Body of pancreas (tissue), 4 donors: Measurements from ENCODE around the gene GNMT. TPM values are rescaled to one million over a fixed set of nuclear protein-coding genes. Genes with fewer than 3 reads are reported as not detected.
A peak's percentile ranks its signal among the peaks of the same experiment; 100 is the strongest.

ENCODE experiments used
- ATAC-seq: fragments of 150-250 bp; one replicate; pipeline ENCODE4 v1.9.1; 2016
- DNase-seq, 4 donors: peaks; one replicate each; pipeline ENCODE4 v3.0.0-alpha.2; 2019
- H3K27ac ChIP-seq, 4 donors: fragments of 200-600 bp; sonication (generic); 1 replicate in 3 of 4; 2 replicates in 1 of 4; pipeline versions ENCODE4 v1.5.1 to v1.6.1; 2016 to 2019; ENCODE audit warnings: mild to moderate bottlenecking in 1 of 4, mixed read lengths in 1 of 4, moderate library complexity in 1 of 4
- H3K27me3 ChIP-seq, 2 donors: fragments of 200-600 bp; sonication (generic); one replicate each; pipeline ENCODE4 v1.6.0; 2016; ENCODE audit warnings: mild to moderate bottlenecking in 1 of 2
- H3K36me3 ChIP-seq, 2 donors: fragments of 200-600 bp; sonication (generic); replicated peaks in 1 of 2; 2 replicates each; pipeline ENCODE4 v1.5.1; 2016; ENCODE audit warnings: low read depth in 2 of 2; ENCODE audit not compliant: insufficient read depth in 1 of 2
- H3K4me1 ChIP-seq: fragments of 200-600 bp; sonication (generic); one replicate; pipeline ENCODE4 v1.6.0; 2016
- H3K4me3 ChIP-seq, 2 donors: fragments of 200-600 bp; sonication (generic); 1 replicate in 1 of 2; 2 replicates in 1 of 2; pipeline ENCODE4 v1.5.1; 2016 to 2019
- H3K9me3 ChIP-seq, 3 donors: fragments of 200-600 bp; sonication (generic); 1 replicate in 2 of 3; 2 replicates in 1 of 3; pipeline ENCODE4 v1.5.1; 2016
- POLR2A ChIP-seq, 3 donors: fragments of 450-650 bp; IDR thresholded peaks; one replicate each; pipeline ENCODE4 v1.6.1; 2016; ENCODE audit warnings: antibody characterized with exemption in 3 of 3, mild to moderate bottlenecking in 2 of 3
- WGBS, 2 donors: methylation state at CpG; one replicate each; pipeline ENCODE4 v1.1.5; 2017; 5-methylcytosine and 5-hydroxymethylcytosine counted together
- intact Hi-C: fragments of 100-400 bp; cut with DNase I; formaldehyde crosslinking; loops from one replicate; pipeline ENCODE4 v1.15.1; 2023
- total RNA-seq, 2 donors: library from RNA; depleted of rRNA; stranded (reverse); fragments of >200 nt; gene quantifications; one replicate each; pipeline ENCODE4 v1.1.0, GENCODE V29; 2016
- TF ChIP-seq, protein P1 (sequence below), 7 experiments: fragments of 450-650 bp in 4 of 7; fragments of 200-600 bp in 3 of 7; sonication (generic) in 3 of 7; IDR thresholded peaks; one replicate each; pipeline ENCODE4 v1.5.1; 2016 to 2019; ENCODE audit warnings: antibody characterized with exemption in 7 of 7

Gene GNMT
- total RNA-seq, 2 donors from 2014 or later = 67.2 to 630 TPM

DNA sequence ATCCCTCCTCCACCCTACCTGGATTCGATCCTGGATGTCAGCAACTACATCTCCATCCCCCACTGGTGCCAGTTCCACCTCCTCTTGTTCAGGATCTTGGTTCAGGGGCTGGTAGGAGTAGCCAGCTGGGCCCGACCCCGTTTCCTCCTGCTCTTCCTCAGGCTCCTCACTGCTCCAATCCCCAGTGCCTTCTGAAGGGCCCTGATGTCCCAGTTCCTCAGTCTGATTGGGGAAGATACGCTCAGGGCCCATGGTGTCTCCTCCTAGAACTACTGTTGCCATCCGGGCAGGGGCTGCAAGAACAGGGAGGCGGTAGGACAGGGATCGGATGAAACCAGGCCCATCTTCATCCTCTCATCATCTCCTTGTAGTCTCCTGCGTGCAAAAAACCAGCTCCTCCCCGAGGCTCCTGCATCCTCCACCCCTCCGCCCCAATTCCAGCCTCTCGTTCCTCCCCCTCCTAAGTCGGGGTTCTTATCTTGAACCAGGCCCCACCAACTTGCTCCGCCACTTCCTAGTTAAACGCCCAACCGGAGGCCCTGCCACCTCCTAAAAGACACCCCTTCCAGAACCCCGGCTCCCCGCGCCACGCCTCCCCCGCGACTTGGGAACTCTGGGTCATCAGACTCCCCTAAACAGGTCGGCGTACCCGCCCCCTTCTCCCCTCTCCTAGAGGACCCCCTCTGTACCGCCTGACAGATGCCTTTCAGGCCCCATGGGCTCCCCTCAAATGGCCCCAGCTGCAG is 52.7 kb downstream of the GNMT start:
- H3K36me3 ChIP-seq = peaks cover 0 to 7% of the 10 kb centered on the region in 2 donors

More for the DNA sequence above, 52.7 kb downstream of the GNMT start:
- WGBS, 2 donors = 2 to 3% methylated on average over 23 to 25 of the region's 25 CpGs
- intact Hi-C loops = no loop called here
- peak overlapping the region in 3 of 4 donors; percentile 53 to 78 (median 61) for H3K27ac ChIP-seq
- DNase-seq (peak in 1 of 4 donors; percentile 20), ATAC-seq (no peak)
- TF ChIP-seq, protein P1, sequence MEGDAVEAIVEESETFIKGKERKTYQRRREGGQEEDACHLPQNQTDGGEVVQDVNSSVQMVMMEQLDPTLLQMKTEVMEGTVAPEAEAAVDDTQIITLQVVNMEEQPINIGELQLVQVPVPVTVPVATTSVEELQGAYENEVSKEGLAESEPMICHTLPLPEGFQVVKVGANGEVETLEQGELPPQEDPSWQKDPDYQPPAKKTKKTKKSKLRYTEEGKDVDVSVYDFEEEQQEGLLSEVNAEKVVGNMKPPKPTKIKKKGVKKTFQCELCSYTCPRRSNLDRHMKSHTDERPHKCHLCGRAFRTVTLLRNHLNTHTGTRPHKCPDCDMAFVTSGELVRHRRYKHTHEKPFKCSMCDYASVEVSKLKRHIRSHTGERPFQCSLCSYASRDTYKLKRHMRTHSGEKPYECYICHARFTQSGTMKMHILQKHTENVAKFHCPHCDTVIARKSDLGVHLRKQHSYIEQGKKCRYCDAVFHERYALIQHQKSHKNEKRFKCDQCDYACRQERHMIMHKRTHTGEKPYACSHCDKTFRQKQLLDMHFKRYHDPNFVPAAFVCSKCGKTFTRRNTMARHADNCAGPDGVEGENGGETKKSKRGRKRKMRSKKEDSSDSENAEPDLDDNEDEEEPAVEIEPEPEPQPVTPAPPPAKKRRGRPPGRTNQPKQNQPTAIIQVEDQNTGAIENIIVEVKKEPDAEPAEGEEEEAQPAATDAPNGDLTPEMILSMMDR (IDR thresholded peaks at IDR 0.05) = no peak
- TF ChIP-seq POLR2A (IDR thresholded peaks at IDR 0.05) = no peak
- peaks cover 45% of the 10 kb centered on the region for H3K4me1 ChIP-seq
- H3K27me3 ChIP-seq = no peaks in the 10 kb centered on the region
- H3K4me3 ChIP-seq = peak overlapping the region; percentile 59 to 74
- H3K9me3 ChIP-seq = no peaks in the 10 kb centered on the region

Other genes starting within 250 kb of the GNMT start
- 1 to 10 TPM; 1.0 to 4.3 TPM for gene PRPH2, start 238.2 kb upstream of the GNMT start, total RNA-seq
- gene TBCC, start 214.7 kb upstream of the GNMT start, total RNA-seq = 10 to 100 TPM; 14.5 to 25.4 TPM
- 1 to 10 TPM; 6.9 to 8.6 TPM for gene BICRAL, start 178.7 kb upstream of the GNMT start, total RNA-seq
- gene RPL7L1, start 81.1 kb upstream of the GNMT start, total RNA-seq = 10 to 100 TPM; 42.2 to 56.3 TPM
- not detected for gene PTCRA, start 44.7 kb upstream of the GNMT start, total RNA-seq
- 10 to 100 TPM; 50.8 to 74.7 TPM for gene CNPY3, start 31.3 kb upstream of the GNMT start, total RNA-seq
- 10 to 100 TPM; 18.1 to 26.2 TPM for gene PEX6, start 18.4 kb downstream of the GNMT start, total RNA-seq
- 10 to 100 TPM in 1 of 2 donors, 1 to 10 TPM in 1; 8.2 to 13.5 TPM for gene PPP2R5D, start 23.8 kb downstream of the GNMT start, total RNA-seq
- 10 to 100 TPM; 17.5 to 32.9 TPM for gene MEA1, start 53.2 kb downstream of the GNMT start, total RNA-seq
- gene KLHDC3, start 53.5 kb downstream of the GNMT start, total RNA-seq = 10 to 100 TPM; 29.7 to 44.6 TPM
- gene RRP36, start 60.9 kb downstream of the GNMT start, total RNA-seq = 10 to 100 TPM; 28.3 to 29.7 TPM
- 10 to 100 TPM; 16.3 to 24.4 TPM for gene CUL7, start 93.1 kb downstream of the GNMT start, total RNA-seq
- gene MRPL2, start 98.7 kb downstream of the GNMT start, total RNA-seq = 10 to 100 TPM; 13.5 to 15.2 TPM
- 10 to 100 TPM; 19.8 to 33.5 TPM for gene KLC4, start 98.9 kb downstream of the GNMT start, total RNA-seq
- gene PTK7, start 115.6 kb downstream of the GNMT start, total RNA-seq = 10 to 100 TPM; 26.4 to 28.0 TPM
- gene SRF, start 210.5 kb downstream of the GNMT start, total RNA-seq = 10 to 100 TPM; 12.7 to 30.7 TPM
- 10 to 100 TPM; 34.8 to 84.4 TPM for gene CUL9, start 221.4 kb downstream of the GNMT start, total RNA-seq